Renal cortex interstitium (tissue), 3 donors: ENCODE measurements around the gene SERTM1. TPM values are rescaled to one million over a fixed set of nuclear protein-coding genes. Genes with fewer than 3 reads are reported as not detected.

ENCODE experiments used
- polyA plus RNA-seq, 3 donors: library from polyadenylated mRNA; unstranded; fragments of 120-200 nt; gene quantifications; one replicate each; pipeline ENCODE4 v1.2.1, GENCODE V29; 2013; ENCODE audit not compliant: insufficient read length in 3 of 3

SERTM1 gene
- polyA plus RNA-seq, 3 donors = 0.45 to 0.53 (median 0.50) TPM

Other genes with a start within 250 kb of the SERTM1 start
- gene CCNA1, start 241.5 kb upstream of the SERTM1 start, polyA plus RNA-seq = 1 to 10 TPM in 2 of 3 donors, under 1 TPM in 1; 0.88 to 1.2 (median 1.1) TPM
- gene RFXAP, start 145.2 kb downstream of the SERTM1 start, polyA plus RNA-seq = 10 to 100 TPM; 12.7 to 19.5 (median 13.5) TPM
- gene SMAD9, start 246.2 kb downstream of the SERTM1 start, polyA plus RNA-seq = 10 to 100 TPM; 28.5 to 34.6 (median 33.3) TPM